SW480 (cell line): ENCODE results near the gene ZMPSTE24.
A peak's percentile ranks its signal among the peaks of the same experiment; 100 is the strongest.
"Not testable (repeated sequence)": the region's sequence is repeated elsewhere in the genome, so short reads cannot be mapped to it uniquely, and the experiment has no call there.

ENCODE experiments used
- DNase-seq: peaks from one replicate; pipeline ENCODE4 v3.0.0-alpha.2; 2016; ENCODE audit warnings: low spot score

Gene ZMPSTE24

DNA sequence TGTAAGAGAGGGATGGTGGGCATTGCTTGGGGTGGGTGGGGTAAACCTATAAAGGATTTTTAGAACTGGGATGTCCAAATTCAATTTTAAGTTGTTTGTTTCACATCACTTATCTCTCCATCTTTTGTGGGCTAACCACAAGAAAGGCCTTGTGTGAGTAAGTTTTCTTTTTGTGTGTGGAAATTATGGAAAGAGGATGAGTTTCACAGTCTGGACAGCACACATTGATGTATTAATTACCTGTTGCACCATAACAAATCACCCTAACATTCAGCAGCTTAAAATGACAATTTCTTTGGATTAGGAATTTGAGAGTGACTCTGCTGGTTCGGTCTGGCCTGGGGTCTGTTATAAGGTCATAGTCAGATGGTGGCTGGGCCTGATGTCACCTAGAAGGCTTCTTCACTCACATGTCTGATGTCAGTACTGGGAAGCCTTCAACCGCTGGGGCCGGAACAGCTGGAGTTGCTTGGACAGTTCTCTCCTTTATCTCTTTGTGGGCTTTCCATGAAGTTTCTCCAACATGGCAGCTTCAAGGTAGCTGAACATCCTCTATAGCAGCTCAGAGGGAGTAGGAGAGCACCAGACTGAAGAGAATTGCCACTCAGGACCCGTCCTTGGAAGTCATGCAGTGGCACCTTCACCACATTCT lies 61.1 kb downstream of the ZMPSTE24 start:
- DNase-seq: no peak

DNA sequence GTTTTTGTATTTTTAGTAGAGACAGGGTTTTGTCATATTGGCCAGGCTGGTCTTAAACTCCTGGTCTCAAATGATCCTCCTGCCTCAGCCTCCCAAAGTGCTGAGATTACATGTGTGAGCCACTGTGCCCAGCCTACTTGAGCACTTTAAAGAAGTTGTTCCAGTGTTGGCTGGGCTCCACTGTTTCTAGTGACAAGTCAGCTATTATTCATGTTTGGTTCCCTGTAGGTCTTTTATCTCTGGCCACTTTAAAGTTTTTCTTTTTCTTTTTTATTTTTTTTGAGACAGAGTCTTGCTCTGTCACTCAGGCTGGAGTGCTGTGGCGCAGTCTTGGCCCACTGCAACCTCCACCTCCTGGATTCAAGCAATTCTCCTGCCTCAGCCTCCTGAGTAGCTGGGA lies 73.4 kb downstream of the ZMPSTE24 start:
- DNase-seq: not testable (repeated sequence)

DNA sequence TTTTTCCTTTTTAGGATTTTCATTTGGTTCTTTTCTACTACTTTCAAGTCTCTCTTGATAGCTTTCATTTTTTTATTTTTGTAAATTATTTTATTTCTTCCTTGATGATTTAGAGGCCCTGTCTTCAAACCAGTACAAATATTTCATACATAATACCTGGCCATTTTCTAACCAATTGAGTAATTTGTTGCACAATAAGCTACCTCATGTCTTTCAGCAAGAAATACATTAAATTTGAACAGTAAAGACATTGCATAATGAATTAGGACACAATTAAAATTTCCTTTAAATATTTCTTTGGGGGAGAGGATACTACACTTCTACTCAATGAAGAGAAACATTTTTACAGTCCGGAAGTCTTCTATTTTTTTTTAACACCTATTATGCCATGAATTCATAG lies 74.7 kb downstream of the ZMPSTE24 start:
- no peak for DNase-seq

DNA sequence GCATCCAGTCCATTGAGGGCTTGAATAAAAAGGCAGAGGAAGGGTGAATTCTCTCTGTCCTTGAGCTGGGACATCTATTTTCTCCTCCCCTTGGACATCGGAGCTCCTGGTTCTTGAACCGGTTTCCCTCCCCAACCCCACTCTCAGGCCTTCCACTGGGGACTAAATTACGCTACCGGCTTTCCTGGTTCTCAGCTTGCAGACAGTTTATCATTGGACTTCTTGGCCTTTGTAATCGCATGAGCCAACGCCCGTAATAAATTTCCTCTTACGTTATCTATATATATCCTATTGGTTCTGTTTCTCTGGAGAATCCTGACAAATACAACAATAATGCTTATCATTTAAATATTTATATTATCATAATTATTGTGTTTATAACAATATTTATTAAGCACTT lies 79.4 kb downstream of the ZMPSTE24 start:
- no peak for DNase-seq

DNA sequence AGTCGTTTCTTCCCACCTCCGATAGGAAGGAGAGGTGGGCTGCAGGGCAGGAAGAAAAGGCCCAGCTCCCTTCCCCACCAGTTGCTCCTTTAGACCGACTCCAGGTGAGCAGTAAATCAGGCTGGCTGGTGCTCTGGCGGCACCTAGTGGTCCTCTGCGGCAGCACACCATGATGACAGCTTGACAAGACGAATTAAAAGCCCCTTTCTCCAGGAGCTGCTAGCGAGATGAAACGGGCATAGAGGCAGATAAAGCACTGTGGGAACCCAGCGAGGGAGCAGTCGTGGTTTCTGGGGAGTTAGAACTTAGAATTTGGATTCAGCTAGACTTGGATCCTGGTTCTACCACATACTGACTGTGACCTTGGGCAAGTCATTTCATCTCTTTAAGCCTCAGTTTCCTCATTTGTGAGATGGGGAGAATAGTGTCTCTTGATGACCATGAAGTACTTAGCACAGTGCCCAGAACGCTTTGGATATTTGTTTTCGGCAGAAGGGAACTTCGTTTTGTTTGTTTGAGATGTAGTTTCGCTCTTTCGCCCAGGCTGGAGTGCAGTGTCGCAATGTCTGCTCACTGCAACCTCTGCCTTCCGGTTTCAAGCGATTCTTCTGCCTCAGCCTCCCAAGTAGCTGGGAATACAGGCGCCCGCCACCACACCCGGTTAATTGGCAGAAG lies 80.8 kb downstream of the ZMPSTE24 start:
- peak; percentile 67 for DNase-seq

DNA sequence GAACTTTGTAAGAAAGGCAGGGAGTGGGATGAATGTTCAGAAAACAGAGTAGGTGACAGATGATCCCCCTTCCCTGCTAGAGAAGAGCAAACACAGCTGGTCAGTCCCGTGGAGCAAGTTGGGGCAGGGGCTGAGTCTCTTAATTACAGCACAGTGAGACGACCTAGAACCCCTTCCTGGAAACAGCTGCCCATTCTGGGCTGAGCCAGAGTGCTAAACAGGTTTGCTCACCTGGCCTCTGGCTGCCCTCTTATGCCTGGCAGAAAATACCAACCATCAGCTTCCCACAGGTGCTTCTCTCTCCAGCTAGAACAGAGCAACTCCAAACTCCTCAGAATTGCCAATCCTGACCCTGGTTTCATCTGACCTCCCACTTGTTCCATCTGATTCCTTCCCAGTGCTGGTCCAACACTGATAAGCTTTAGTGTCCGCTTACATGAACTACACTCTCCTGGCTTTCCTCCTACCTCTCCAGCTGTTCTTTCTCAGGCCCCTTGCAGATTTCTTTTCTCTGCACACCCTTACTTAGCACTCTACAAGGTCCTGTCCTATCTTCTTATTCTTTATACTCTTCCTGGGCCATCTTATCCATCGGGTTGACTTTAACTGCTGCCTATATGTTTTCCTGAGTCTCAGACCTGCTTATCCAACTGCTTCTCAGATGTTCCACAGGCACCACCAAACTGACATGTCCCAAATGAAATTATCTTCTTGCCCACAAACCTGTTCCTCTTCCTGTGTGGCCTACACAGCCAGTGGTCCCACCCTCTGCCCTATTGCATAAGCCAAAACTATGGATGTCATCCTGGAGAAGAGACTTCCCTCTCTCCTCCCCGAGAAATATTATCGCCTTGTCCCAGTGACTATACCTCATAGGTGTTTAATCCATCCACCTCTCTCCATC lies 81.6 kb downstream of the ZMPSTE24 start:
- no peak for DNase-seq

DNA sequence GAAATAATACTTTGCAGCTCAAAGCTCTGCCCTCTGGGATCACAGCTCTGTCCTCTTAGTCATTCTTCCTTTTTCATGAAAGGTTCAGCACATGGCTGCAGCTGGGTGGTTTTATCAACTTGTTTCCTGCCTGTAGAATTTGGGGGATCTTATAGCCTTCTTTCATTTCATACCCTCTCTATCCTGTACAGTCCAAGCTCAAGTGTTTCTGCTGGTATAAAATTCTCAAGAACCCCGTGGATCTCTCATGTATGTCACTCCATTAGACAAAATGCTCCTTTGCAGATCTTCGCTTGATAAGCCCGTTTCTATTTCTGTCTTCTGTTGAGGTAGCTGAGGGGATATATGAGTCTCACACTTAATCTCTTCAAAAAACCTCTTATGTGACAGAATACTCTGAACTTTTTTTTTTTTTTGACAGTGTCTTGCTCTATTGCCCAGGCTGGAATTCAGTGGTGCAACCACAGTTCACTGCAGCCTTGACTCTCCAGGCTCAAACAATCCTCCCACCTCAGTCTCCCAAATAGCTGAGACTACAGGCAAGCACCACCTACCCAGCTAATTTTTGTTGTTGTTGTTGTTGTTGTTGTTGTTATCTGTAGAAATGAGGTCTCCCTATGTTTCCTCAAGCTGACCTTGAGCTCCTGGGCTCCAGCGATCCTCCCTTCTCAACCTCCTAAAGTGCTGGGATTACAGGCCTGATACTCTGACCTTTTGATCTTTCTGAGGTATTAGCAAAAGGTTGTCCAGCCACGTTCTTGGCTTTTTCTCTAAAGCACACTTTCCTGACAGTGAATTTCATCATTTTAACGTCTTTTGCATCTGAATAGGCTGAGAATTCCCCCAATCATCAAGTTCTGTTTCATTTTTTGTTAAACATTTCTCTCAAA lies 83.7 kb downstream of the ZMPSTE24 start:
- no peak for DNase-seq

DNA sequence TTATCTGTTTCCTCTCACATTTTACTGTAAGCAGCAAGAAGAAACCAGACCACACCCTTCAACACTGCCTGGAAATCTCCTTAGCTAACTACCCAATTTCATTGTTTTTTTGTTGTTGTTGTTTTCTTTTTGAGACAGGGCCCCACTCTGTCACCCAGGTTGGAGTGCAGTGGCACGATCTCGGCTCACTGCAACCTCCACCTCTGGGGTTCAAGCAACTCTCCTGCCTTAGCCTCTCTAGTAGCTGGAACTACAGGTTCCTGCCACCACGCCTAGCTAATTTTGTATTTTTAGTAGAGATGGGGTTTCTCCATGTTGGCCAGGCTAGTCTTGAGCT lies 84.3 kb downstream of the ZMPSTE24 start:
- DNase-seq: not testable (repeated sequence)
